ENCODE results near the gene RENBP. TPM values are rescaled to one million over a fixed set of nuclear protein-coding genes. Genes with fewer than 3 reads are reported as not detected.
A peak's percentile ranks its signal among the peaks of the same experiment; 100 is the strongest.

The RENBP gene
- total and polyA plus RNA-seq, 7 donors = 0.97 to 4.4 (median 2.9) TPM

DNA sequence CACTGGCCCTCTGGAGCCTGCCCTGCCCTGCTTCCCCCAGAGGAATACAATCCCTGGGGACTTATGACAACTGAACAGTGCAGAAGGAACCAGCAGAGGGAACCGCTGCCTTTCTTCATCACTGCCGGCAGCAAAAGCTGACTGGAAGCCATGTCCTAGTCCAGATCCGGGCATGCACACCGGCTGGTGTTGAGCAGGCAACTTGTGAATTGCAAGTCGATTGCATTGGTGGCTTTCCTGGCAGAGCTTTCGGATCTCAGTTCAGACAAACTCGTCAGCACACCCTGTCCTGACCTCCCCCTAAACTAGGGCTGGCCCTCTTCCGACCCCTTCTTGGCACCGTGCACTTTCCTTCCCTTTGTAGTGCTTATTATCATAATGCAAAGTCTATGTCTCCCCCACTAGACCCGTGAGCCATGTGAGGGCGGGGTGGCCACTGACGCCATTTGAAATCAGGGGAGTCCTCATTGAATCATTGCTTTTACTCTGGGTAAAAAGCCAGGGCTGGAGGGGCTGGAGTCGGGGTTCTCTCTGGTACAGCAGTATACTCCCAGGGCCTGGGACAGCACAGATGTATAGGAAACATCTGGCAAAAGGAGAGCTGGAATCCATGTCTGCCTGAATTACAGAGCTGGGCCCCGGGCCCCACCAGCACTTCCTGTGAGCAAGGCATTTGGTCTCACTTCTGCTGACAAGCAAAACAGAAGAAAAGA is 20.1 kb downstream of the RENBP start:
- peaks cover 0 to 7% (median 0%) of the 10 kb centered on the region in 3 donors for H3K27me3 ChIP-seq (ENCODE audit: insufficient read depth in 3 of 3, low read length in 2 of 3)
- no peak overlapping the region for H3K4me3 ChIP-seq
- DNase-seq (no peak), ATAC-seq (no peak)
- WGBS, 3 donors = 29 to 48% (median 31%) methylated on average over 14 of the region's 14 CpGs
- peaks cover 39% of the 10 kb centered on the region for H3K4me1 ChIP-seq
- peaks cover 0 to 2% of the 10 kb centered on the region in 2 donors for H3K36me3 ChIP-seq (ENCODE audit: insufficient read depth in 1 of 2, low read depth in 1 of 2)
- H3K9me3 ChIP-seq = no peaks in the 10 kb centered on the region
- TF ChIP-seq, protein P1, sequence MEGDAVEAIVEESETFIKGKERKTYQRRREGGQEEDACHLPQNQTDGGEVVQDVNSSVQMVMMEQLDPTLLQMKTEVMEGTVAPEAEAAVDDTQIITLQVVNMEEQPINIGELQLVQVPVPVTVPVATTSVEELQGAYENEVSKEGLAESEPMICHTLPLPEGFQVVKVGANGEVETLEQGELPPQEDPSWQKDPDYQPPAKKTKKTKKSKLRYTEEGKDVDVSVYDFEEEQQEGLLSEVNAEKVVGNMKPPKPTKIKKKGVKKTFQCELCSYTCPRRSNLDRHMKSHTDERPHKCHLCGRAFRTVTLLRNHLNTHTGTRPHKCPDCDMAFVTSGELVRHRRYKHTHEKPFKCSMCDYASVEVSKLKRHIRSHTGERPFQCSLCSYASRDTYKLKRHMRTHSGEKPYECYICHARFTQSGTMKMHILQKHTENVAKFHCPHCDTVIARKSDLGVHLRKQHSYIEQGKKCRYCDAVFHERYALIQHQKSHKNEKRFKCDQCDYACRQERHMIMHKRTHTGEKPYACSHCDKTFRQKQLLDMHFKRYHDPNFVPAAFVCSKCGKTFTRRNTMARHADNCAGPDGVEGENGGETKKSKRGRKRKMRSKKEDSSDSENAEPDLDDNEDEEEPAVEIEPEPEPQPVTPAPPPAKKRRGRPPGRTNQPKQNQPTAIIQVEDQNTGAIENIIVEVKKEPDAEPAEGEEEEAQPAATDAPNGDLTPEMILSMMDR (IDR thresholded peaks at IDR 0.05) = no peak
- intact Hi-C loops (cut with DNase I) = no loop called here
- no peak overlapping the region for H3K27ac ChIP-seq

DNA sequence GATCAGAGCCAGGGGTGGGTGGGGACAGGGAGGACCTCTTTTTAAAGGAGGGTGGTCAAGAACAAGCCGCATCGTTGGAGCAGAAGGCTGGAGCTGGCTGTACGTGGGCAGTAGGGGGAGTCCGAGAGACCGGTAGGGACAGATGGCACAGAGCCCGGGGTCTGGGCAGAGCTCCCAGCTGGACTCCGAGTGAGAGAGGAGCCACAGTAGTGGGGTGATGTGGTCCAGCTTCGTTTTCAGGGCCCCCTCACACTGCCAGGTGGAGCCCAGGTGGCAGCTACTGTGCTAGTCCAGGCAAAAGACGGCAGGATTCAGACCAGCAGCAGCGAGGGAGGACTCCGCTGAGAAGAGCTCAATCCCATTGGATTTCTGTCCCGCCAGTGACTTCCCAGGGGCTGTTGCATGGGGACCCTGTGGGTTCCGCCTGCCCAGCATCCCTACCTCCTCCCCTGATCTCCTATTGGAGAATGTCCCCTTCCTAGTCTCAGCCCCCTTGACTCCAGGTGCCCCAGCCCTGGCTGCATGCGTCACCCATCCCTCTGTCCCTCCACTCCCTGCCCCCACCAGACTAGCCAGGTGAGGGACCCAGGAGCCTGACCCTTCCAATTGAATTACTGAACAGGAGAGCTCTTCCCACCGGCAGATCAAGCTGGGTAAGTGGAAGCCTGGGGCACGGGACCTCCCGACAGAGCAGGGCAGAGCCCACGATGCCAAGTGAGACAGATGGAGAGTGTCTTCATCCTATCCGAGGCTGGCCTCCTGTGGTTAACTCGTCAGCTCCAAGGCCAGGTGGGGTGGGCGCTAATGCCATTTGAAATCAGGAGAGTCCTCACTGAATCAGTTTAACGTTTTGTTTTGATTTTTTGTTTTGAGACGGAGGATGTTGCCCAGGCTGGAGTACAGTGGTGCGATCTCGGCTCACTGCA is 21.2 kb downstream of the RENBP start:
- H3K36me3 ChIP-seq (ENCODE audit: insufficient read depth in 1 of 2, low read depth in 1 of 2) = no peaks in the 10 kb centered on the region
- peaks cover 30% of the 10 kb centered on the region for H3K4me1 ChIP-seq
- TF ChIP-seq, protein P1 (IDR thresholded peaks at IDR 0.05) = peak; percentile 60
- ATAC-seq (peak; percentile 57 to 79 (median 71)), DNase-seq (peak; percentile 83 to 91)
- no peaks in the 10 kb centered on the region for H3K9me3 ChIP-seq
- intact Hi-C loops (cut with DNase I) = no loop called here
- peaks cover 0 to 7% (median 0%) of the 10 kb centered on the region in 3 donors for H3K27me3 ChIP-seq (ENCODE audit: insufficient read depth in 3 of 3, low read length in 2 of 3)
- no peak overlapping the region for H3K27ac ChIP-seq
- WGBS, 3 donors = 36 to 51% (median 40%) methylated on average over 17 to 25 of the region's 25 CpGs
- H3K4me3 ChIP-seq = no peak overlapping the region

DNA sequence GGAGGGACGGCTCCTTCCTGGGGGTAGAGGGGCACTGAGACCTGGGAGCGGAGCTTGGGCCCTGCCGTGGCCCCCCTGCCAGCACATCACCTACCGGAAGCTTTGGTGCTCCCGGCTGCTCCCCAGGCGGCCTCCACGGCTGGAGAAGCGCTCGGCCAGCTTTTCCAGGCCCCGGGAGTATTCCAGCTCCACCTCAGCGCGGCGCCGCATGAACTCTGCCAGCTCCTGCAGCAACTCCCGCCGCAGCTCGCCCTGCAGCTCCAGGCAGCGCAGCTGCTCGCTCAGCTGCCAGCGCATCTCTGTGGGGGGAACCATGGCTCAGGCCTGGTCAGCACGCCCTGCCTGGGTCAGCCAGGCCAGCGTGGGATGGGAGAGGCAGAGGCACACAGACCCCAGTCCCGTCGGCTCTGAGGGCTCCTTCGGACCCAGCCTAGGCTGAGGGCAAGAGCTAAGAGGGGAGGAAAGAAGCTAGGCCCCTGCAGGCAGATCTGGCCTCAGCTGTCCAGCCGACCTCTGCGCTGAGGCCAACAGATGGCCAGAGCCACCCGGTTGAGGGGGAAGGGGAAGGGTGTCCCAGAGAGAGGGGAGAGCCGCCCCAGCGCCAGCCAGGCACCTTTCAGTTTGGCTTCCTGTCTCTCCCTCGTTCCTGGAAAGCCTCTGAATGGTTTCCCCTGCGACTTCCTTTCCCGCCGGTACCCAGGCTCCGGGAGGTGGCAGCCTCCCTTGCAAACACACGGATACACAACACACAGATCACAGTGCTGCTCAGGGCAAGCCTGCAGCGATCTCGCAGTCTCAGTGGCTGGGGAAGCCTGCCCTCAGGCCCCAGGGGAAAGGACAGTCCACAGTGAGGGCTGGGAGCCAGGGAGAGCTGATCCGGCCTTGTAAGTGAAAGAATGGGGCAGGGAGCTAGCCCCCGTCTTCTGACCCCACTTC is 22.7 kb downstream of the RENBP start:
- Histone ChIP-seq H3K4me3 (peak overlapping the region; percentile 7), H3K4me1 (peaks cover 20% of the 10 kb centered on the region), H3K27ac (no peak overlapping the region), H3K36me3 (ENCODE audit: insufficient read depth in 1 of 2, low read depth in 1 of 2) (no peaks in the 10 kb centered on the region), H3K9me3 (no peaks in the 10 kb centered on the region), H3K27me3 (ENCODE audit: insufficient read depth in 3 of 3, low read length in 2 of 3) (peaks cover 0 to 7% (median 0%) of the 10 kb centered on the region in 3 donors)
- DNase-seq = no peak
- intact Hi-C loops (cut with DNase I) = no loop called here
- ATAC-seq = peak in 2 of 4 donors; percentile 11 to 22
- WGBS, 3 donors = 13 to 46% (median 22%) methylated on average over 10 to 40 of the region's 40 CpGs
- TF ChIP-seq, protein P1 (IDR thresholded peaks at IDR 0.05) = no peak

DNA sequence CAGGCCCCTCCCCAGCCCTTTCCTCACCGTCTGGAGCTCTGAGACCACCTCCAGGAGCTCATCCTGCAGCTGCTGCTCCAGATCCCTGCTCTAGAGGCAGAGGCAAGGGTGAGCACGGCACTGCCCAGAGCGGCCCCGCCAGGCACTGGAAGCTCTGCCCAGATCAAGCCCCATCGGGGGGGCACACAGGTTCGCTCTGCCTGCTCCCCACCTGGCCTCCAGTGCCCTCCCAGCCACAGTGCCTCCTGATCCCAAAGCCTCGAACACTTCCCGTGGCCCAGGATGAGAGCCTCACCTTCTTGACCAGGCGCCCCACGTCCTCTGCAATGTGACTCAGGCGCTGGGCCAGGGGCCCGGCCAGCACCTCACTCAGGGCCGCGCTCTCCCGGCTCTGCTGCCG is 23.4 kb downstream of the RENBP start:
- peaks cover 15% of the 10 kb centered on the region for H3K4me1 ChIP-seq
- TF ChIP-seq, protein P1 (IDR thresholded peaks at IDR 0.05) = no peak
- no peaks in the 10 kb centered on the region for H3K9me3 ChIP-seq
- 24 to 62% (median 45%) methylated on average over 7 to 16 of the region's 16 CpGs for WGBS, 3 donors
- no peaks in the 10 kb centered on the region for H3K36me3 ChIP-seq (ENCODE audit: insufficient read depth in 1 of 2, low read depth in 1 of 2)
- ATAC-seq = no peak
- H3K4me3 ChIP-seq = peak overlapping the region; percentile 7
- H3K27me3 ChIP-seq (ENCODE audit: insufficient read depth in 3 of 3, low read length in 2 of 3) = peaks cover 0 to 7% (median 0%) of the 10 kb centered on the region in 3 donors
- no peak for DNase-seq
- H3K27ac ChIP-seq = no peak overlapping the region
- intact Hi-C loops (cut with DNase I) = no loop called here

All from psoas muscle (tissue), 8 donors.